PC-3 (cell line): ENCODE measurements around the gene DNAJB2. TPM values are rescaled to one million over a fixed set of nuclear protein-coding genes. Genes with fewer than 3 reads are reported as not detected.
"Not testable (repeated sequence)": the region's sequence is repeated elsewhere in the genome, so short reads cannot be mapped to it uniquely, and the experiment has no call there.

Experiments
- ATAC-seq: fragments of 200-7000 bp; cut with Tn5 transposase; 2 replicates; pipeline ENCODE4 v1.9.1; 2020; ENCODE audit warnings: mild to moderate bottlenecking, moderate library complexity
- BruUV-seq: library from RNA; stranded (reverse); fragments of 400-500 nt; replicated peaks from 2 replicates; lab custom pipeline; 2021; lab: Mats Ljungman, UMichigan
- CTCF ChIA-PET: fragments of 300-600 bp; sonication (Branson Sonifier 250); formaldehyde crosslinking; loops from one replicate; lab custom pipeline; 2022; ENCODE audit warnings: antibody characterized with exemption; lab: Charles Lee
- POLR2A ChIA-PET: fragments of 300-600 bp; sonication (Branson Sonifier 250); formaldehyde crosslinking; loops from one replicate; lab custom pipeline; 2022; ENCODE audit warnings: antibody characterized with exemption; ENCODE audit not compliant: unreplicated experiment; lab: Charles Lee
- DNase-seq: peaks from one replicate; pipeline ENCODE4 v3.0.0-alpha.2; 2015
- H2AFZ ChIP-seq: fragments of 300-600 bp; sonication (generic); 2 replicates; pipeline ENCODE4 v1.6.0; 2016; ENCODE audit warnings: antibody characterized with exemption, low read length
- H3F3A ChIP-seq: fragments of 300-600 bp; sonication (generic); one replicate; pipeline ENCODE4 v1.6.0; 2017; ENCODE audit warnings: antibody characterized with exemption, low read length, control low read depth, mild to moderate bottlenecking; ENCODE audit not compliant: unreplicated experiment
- H3K27ac ChIP-seq: fragments of 300-600 bp; sonication (generic); 2 replicates; pipeline ENCODE4 v1.5.1; 2016; ENCODE audit warnings: mild to moderate bottlenecking, low read length
- H3K27me3 ChIP-seq: fragments of 300-600 bp; sonication (generic); 2 replicates; pipeline ENCODE4 v1.6.1; 2016; ENCODE audit warnings: low read length, mixed read lengths
- H3K36me3 ChIP-seq: fragments of 300-600 bp; sonication (generic); 2 replicates; pipeline ENCODE4 v1.6.1; 2016; ENCODE audit warnings: low read depth, mixed run types, low read length, mixed read lengths
- H3K4me1 ChIP-seq: fragments of 300-600 bp; sonication (generic); 2 replicates; pipeline ENCODE4 v1.5.1; 2016; ENCODE audit warnings: low read length; ENCODE audit not compliant: insufficient read depth
- H3K4me2 ChIP-seq: fragments of 300-600 bp; sonication (generic); 2 replicates; pipeline ENCODE4 v1.6.0; 2016; ENCODE audit warnings: low read length
- H3K4me3 ChIP-seq: fragments of 300-600 bp; sonication (generic); 2 replicates; pipeline ENCODE4 v1.5.1; 2016; ENCODE audit warnings: mild to moderate bottlenecking, low read length, mixed read lengths
- H3K79me2 ChIP-seq: fragments of 300-600 bp; sonication (generic); 2 replicates; pipeline ENCODE4 v1.6.1; 2017; ENCODE audit warnings: low read length, mixed read lengths
- H3K9ac ChIP-seq: fragments of 300-600 bp; sonication (generic); 2 replicates; pipeline ENCODE4 v1.6.0; 2016; ENCODE audit warnings: mild to moderate bottlenecking, low read length
- H3K9me2 ChIP-seq: fragments of 300-600 bp; sonication (generic); replicated peaks from 2 replicates; pipeline ENCODE4 v1.6.1; 2016; ENCODE audit warnings: mixed run types, low read length, mixed read lengths
- H3K9me3 ChIP-seq: fragments of 300-600 bp; sonication (generic); 2 replicates; pipeline ENCODE4 v1.6.1; 2016; ENCODE audit warnings: low read length, mixed read lengths
- H4K20me1 ChIP-seq: fragments of 300-600 bp; sonication (generic); 2 replicates; pipeline ENCODE4 v1.6.1; 2016; ENCODE audit warnings: low read length, mixed read lengths
- CTCF ChIP-seq: fragments of 300-600 bp; sonication (generic); conservative IDR thresholded peaks from 2 replicates; pipeline ENCODE4 v1.5.1; 2017; ENCODE audit warnings: antibody characterized with exemption, low read depth, mild to moderate bottlenecking, low read length
- EZH2 ChIP-seq: fragments of 300-600 bp; sonication (generic); IDR thresholded peaks from one replicate; pipeline ENCODE4 v1.6.1; 2017; ENCODE audit warnings: antibody characterized with exemption, mild to moderate bottlenecking, low read length; ENCODE audit not compliant: unreplicated experiment
- EZH2phosphoT487 ChIP-seq: fragments of 300-600 bp; sonication (generic); IDR thresholded peaks from 2 replicates; pipeline ENCODE4 v1.6.1; 2018; ENCODE audit warnings: mild to moderate bottlenecking, antibody characterized with exemption, low read length, borderline replicate concordance
- intact Hi-C: fragments of 100-400 bp; cut with micrococcal nuclease; formaldehyde crosslinking; loops from 2 replicates; pipeline ENCODE4 v1.9.0; 2023
- total RNA-seq: library from RNA; depleted of rRNA; stranded (reverse); fragments of >200 nt; gene quantifications from 2 replicates; pipeline ENCODE4 v1.2.3, GENCODE V29; 2014

DNAJB2 gene
- total RNA-seq, 1 experiment from 2014 or later: 62.3 TPM

GRCh38 chr2:219308142-219309101 is 29.3 kb downstream of the DNAJB2 start:
- Histone ChIP-seq H4K20me1 (no peaks in the 10 kb centered on the region), H3K4me2 (peak overlapping the region; percentile 77), H3K27me3 (peaks cover 16% of the 10 kb centered on the region), H3K9ac (no peak overlapping the region), H3K79me2 (no peaks in the 10 kb centered on the region), H3K27ac (no peak overlapping the region), H3K9me2 (no peaks in the 10 kb centered on the region), H3F3A (no peaks in the 10 kb centered on the region), H3K4me3 (peak overlapping the region; percentile 57), H3K4me1 (peaks cover 13% of the 10 kb centered on the region), H2AFZ (peak overlapping the region; percentile 60; the same call in 1 of the 2 replicates), H3K9me3 (no peaks in the 10 kb centered on the region), H3K36me3 (no peaks in the 10 kb centered on the region)
- CTCF ChIA-PET: no interaction called here
- no TSS peak for BruUV-seq
- ATAC-seq (peak; percentile 96), DNase-seq (peak; percentile 91)
- TF ChIP-seq EZH2phosphoT487: no peak
- TF ChIP-seq EZH2: no peak
- TF ChIP-seq CTCF: no peak
- intact Hi-C loops: no loop called here
- POLR2A ChIA-PET: no interaction called here

GRCh38 chr2:219309278-219309677 is 30.1 kb downstream of the DNAJB2 start, which contains the start of gene PTPRN:
PTPRN (minus strand) TSS chr2:219309401; CDS start chr2:219309332, 69 bp downstream.
- H3K27ac ChIP-seq: no peak within 1 kb of the TSS

GRCh38 chr2:219312683-219313263 is 33.6 kb downstream of the DNAJB2 start:
- H3K4me1 ChIP-seq, H3K27me3 ChIP-seq, H3K9me3 ChIP-seq, CTCF ChIA-PET, intact Hi-C loops, H4K20me1 ChIP-seq, POLR2A ChIA-PET, H2AFZ ChIP-seq, H3K9ac ChIP-seq, H3K4me3 ChIP-seq, H3K9me2 ChIP-seq, H3K4me2 ChIP-seq, H3K79me2 ChIP-seq, H3K27ac ChIP-seq, BruUV-seq, ATAC-seq, H3K36me3 ChIP-seq, DNase-seq, H3F3A ChIP-seq: not testable (repeated sequence)

More at GRCh38 chr2:219309278-219309677, 30.1 kb downstream of the DNAJB2 start, which contains the start of gene PTPRN:
- Histone ChIP-seq H3K4me2 (peak within 1 kb of the TSS; percentile 77), H3K79me2 (no peaks in the 10 kb centered on the region), H3K9me2 (no peaks in the 10 kb centered on the region), H3K4me3 (peak within 1 kb of the TSS; percentile 57), H3K36me3 (no peaks in the 10 kb centered on the region), H4K20me1 (no peaks in the 10 kb centered on the region), H2AFZ (peak within 1 kb of the TSS; percentile 60; the same call in 1 of the 2 replicates), H3K9ac (no peak within 1 kb of the TSS), H3F3A (no peaks in the 10 kb centered on the region), H3K4me1 (peaks cover 13% of the 10 kb centered on the region), H3K9me3 (no peaks in the 10 kb centered on the region), H3K27me3 (peaks cover 8% of the 10 kb centered on the region; the same call in 1 of the 2 replicates)
- POLR2A ChIA-PET: no interaction called here
- no TSS peak for BruUV-seq
- no peak for TF ChIP-seq EZH2phosphoT487
- no peak for TF ChIP-seq CTCF
- TF ChIP-seq EZH2: no peak
- DNase-seq (no peak), ATAC-seq (no peak)
- CTCF ChIA-PET: no interaction called here
- intact Hi-C loops: no loop called here
